ENCODE results near the gene OSBPL3.

The OSBPL3 gene

DNA sequence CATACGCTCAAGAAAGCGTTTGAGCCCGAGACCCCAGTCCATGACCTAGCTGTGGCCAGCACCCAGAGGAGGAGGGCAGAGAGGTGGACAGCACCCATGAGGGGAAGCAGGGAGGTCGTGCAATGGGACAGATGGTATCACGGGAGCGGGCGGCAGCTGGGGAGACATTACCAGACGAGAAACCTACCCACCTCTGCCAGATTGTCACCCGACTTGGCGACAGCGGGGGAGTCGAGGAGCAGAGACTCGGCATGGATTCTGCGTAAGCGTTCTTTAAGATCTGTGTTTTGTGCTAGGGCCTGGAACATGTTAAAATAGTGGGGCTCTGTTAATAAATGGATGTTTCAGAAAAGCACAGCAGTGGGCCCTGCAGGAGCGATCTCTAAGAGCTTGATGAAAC lies 131.1 kb downstream of the OSBPL3 start:
- CTCF ChIA-PET: no interaction called here
- no peak overlapping the region for H3K27ac ChIP-seq (ENCODE audit: extremely low read depth, low read depth, low read length)

DNA sequence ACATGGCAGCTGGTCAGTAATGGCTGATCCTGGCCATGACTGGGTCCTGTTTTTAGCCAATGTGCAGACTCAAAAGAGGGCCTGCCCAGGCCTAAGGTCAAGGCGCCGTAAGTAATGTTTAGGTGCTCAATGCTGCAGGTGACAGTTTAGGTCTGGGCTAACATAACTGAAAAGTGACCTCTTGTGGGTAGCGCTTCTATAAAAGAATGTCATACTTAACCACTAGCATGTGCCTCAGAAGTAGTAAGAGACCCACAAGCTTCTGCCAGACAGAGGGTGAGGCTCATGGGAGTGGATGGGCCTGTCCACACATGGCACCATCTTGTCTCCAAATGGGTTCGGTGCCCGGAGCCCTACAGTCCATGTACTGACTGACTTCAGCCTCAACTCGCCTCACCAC lies 132.2 kb downstream of the OSBPL3 start:
- ChIA-PET POLR2A (no interaction called here), CTCF (interaction anchor here (0.6 kb wide), 1 partner anchor 48 kb away, joined by 3 read pairs; no protein-coding TSS in a partner anchor)
- Histone ChIP-seq H3K27ac (ENCODE audit: extremely low read depth, low read depth, low read length) (no peak overlapping the region), H3K4me3 (ENCODE audit: low read depth, low read length) (no peak overlapping the region), H3K4me1 (ENCODE audit: control insufficient read depth, insufficient read depth, low read length) (0 out of 2 replicates have a peak, but pooled peaks cover 2% of the 10 kb centered on the region), H3K36me3 (ENCODE audit: control insufficient read depth in 2 of 2, insufficient read depth in 1 of 2, low read length in 2 of 2) (peaks cover 4 to 8% of the 10 kb centered on the region in 2 experiments; a peak in 2 of 3 replicates), H3K9me3 (ENCODE audit: control insufficient read depth, insufficient read depth, low read depth, low read length) (no peaks in the 10 kb centered on the region)
- TF ChIP-seq, protein P1, sequence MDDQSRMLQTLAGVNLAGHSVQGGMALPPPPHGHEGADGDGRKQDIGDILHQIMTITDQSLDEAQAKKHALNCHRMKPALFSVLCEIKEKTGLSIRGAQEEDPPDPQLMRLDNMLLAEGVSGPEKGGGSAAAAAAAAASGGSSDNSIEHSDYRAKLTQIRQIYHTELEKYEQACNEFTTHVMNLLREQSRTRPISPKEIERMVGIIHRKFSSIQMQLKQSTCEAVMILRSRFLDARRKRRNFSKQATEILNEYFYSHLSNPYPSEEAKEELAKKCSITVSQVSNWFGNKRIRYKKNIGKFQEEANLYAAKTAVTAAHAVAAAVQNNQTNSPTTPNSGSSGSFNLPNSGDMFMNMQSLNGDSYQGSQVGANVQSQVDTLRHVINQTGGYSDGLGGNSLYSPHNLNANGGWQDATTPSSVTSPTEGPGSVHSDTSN (CRISPR knock-in tag; IDR thresholded peaks at IDR 0.05): no peak
- TF ChIP-seq, protein P2, sequence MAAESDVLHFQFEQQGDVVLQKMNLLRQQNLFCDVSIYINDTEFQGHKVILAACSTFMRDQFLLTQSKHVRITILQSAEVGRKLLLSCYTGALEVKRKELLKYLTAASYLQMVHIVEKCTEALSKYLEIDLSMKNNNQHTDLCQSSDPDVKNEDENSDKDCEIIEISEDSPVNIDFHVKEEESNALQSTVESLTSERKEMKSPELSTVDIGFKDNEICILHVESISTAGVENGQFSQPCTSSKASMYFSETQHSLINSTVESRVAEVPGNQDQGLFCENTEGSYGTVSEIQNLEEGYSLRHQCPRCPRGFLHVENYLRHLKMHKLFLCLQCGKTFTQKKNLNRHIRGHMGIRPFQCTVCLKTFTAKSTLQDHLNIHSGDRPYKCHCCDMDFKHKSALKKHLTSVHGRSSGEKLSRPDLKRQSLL (tag by site-specific recombination; IDR thresholded peaks at IDR 0.05): no peak
- TF ChIP-seq ZNF555 (tag by site-specific recombination; conservative IDR thresholded peaks at IDR 0.05) (no peak), ZNF175 (tag by site-specific recombination; IDR thresholded peaks at IDR 0.05) (no peak), ZNF670 (tag by site-specific recombination; IDR thresholded peaks at IDR 0.05; ENCODE audit: low read depth) (no peak), ZNF501 (tag by site-specific recombination; IDR thresholded peaks at IDR 0.05) (no peak), OSR2 (tag by site-specific recombination; IDR thresholded peaks at IDR 0.05) (no peak), ZNF660 (tag by site-specific recombination; IDR thresholded peaks at IDR 0.05) (no peak), GLIS2 (tag by site-specific recombination; IDR thresholded peaks at IDR 0.05) (no peak), ZNF701 (tag by site-specific recombination; IDR thresholded peaks at IDR 0.05) (no peak), MZF1 (tag by site-specific recombination; IDR thresholded peaks at IDR 0.05; ENCODE audit: borderline replicate concordance) (no peak)
- TF ChIP-seq, protein P3, sequence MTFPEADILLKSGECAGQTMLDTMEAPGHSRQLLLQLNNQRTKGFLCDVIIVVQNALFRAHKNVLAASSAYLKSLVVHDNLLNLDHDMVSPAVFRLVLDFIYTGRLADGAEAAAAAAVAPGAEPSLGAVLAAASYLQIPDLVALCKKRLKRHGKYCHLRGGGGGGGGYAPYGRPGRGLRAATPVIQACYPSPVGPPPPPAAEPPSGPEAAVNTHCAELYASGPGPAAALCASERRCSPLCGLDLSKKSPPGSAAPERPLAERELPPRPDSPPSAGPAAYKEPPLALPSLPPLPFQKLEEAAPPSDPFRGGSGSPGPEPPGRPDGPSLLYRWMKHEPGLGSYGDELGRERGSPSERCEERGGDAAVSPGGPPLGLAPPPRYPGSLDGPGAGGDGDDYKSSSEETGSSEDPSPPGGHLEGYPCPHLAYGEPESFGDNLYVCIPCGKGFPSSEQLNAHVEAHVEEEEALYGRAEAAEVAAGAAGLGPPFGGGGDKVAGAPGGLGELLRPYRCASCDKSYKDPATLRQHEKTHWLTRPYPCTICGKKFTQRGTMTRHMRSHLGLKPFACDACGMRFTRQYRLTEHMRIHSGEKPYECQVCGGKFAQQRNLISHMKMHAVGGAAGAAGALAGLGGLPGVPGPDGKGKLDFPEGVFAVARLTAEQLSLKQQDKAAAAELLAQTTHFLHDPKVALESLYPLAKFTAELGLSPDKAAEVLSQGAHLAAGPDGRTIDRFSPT (tag by site-specific recombination; IDR thresholded peaks at IDR 0.05): no peak
- TF ChIP-seq, protein P4, sequence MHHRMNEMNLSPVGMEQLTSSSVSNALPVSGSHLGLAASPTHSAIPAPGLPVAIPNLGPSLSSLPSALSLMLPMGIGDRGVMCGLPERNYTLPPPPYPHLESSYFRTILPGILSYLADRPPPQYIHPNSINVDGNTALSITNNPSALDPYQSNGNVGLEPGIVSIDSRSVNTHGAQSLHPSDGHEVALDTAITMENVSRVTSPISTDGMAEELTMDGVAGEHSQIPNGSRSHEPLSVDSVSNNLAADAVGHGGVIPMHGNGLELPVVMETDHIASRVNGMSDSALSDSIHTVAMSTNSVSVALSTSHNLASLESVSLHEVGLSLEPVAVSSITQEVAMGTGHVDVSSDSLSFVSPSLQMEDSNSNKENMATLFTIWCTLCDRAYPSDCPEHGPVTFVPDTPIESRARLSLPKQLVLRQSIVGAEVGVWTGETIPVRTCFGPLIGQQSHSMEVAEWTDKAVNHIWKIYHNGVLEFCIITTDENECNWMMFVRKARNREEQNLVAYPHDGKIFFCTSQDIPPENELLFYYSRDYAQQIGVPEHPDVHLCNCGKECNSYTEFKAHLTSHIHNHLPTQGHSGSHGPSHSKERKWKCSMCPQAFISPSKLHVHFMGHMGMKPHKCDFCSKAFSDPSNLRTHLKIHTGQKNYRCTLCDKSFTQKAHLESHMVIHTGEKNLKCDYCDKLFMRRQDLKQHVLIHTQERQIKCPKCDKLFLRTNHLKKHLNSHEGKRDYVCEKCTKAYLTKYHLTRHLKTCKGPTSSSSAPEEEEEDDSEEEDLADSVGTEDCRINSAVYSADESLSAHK (tag by site-specific recombination; IDR thresholded peaks at IDR 0.05): no peak

More for the DNA sequence above, 131.1 kb downstream of the OSBPL3 start:
- Histone ChIP-seq H3K4me1 (ENCODE audit: control insufficient read depth, insufficient read depth, low read length) (0 out of 2 replicates have a peak, but pooled peaks cover 2% of the 10 kb centered on the region), H3K36me3 (ENCODE audit: control insufficient read depth in 2 of 2, insufficient read depth in 1 of 2, low read length in 2 of 2) (peaks cover 4 to 8% of the 10 kb centered on the region in 2 experiments; a peak in 2 of 3 replicates), H3K4me3 (ENCODE audit: low read depth, low read length) (no peak overlapping the region), H3K9me3 (ENCODE audit: control insufficient read depth, insufficient read depth, low read depth, low read length) (no peaks in the 10 kb centered on the region)
- POLR2A ChIA-PET: no interaction called here
- TF ChIP-seq, protein P5, sequence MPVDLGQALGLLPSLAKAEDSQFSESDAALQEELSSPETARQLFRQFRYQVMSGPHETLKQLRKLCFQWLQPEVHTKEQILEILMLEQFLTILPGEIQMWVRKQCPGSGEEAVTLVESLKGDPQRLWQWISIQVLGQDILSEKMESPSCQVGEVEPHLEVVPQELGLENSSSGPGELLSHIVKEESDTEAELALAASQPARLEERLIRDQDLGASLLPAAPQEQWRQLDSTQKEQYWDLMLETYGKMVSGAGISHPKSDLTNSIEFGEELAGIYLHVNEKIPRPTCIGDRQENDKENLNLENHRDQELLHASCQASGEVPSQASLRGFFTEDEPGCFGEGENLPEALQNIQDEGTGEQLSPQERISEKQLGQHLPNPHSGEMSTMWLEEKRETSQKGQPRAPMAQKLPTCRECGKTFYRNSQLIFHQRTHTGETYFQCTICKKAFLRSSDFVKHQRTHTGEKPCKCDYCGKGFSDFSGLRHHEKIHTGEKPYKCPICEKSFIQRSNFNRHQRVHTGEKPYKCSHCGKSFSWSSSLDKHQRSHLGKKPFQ (tag by site-specific recombination; IDR thresholded peaks at IDR 0.05): no peak
- TF ChIP-seq KLF10 (tag by site-specific recombination; IDR thresholded peaks at IDR 0.05) (no peak), ZBTB48 (tag by site-specific recombination; IDR thresholded peaks at IDR 0.05) (no peak), ZNF350 (tag by site-specific recombination; IDR thresholded peaks at IDR 0.05) (no peak), ZNF274 (IDR thresholded peaks at IDR 0.05; ENCODE audit: low read length) (no peak), ZNF274 (tag by site-specific recombination; IDR thresholded peaks at IDR 0.05; ENCODE audit: borderline replicate concordance) (no peak), ZNF140 (tag by site-specific recombination; IDR thresholded peaks at IDR 0.05) (no peak)

Data from HEK293 (cell line).